ENCODE measurements around the gene VPS4A. TPM values are rescaled to one million over a fixed set of nuclear protein-coding genes. Genes with fewer than 3 reads are reported as not detected.

The VPS4A gene
- total and polyA plus RNA-seq, 4 donors = 13.3 to 15.7 (median 14.5) TPM

DNA sequence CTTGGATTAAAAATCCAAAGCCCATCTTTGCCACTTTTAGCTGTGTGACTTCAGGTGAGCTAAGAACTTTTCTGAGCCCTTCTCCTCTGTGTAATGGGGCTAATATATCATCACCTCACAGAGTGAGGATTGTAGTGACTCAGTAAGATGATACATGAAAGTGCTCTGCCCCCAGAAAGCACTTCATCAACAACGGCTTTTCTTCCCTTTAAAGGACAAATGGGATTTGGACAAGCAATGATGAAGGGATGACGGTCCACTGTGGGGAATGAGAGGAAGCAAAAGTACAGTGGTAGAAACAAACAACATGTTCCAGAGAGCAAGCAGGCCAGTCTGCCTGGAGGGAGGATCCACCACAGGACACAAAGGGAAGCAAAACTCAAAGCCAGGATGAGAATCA, 54.8 kb downstream of the VPS4A start:
- no peaks in the 10 kb centered on the region for H3K27me3 ChIP-seq (ENCODE audit: control insufficient read depth in 4 of 4, insufficient read depth in 4 of 4, low read length in 3 of 4)
- no peaks in the 10 kb centered on the region for H3K9me3 ChIP-seq (ENCODE audit: control insufficient read depth in 4 of 4, low read length in 3 of 4)
- H3K4me1 ChIP-seq (ENCODE audit: control insufficient read depth in 4 of 4, insufficient read depth in 4 of 4, low read length in 3 of 4) = no peaks in the 10 kb centered on the region
- no peak for DNase-seq (ENCODE audit: low spot score)
- no peak overlapping the region for H3K9ac ChIP-seq (ENCODE audit: low read depth in 1 of 2, low read length in 2 of 2)
- TF ChIP-seq JUND (IDR thresholded peaks at IDR 0.05) = no peak
- TF ChIP-seq FOXA1 (IDR thresholded peaks at IDR 0.05) = no peak
- no peak overlapping the region for H3K4me3 ChIP-seq (ENCODE audit: low read depth in 1 of 3, low read length in 3 of 3)
- no peak overlapping the region for H3K27ac ChIP-seq (ENCODE audit: low read depth in 1 of 2, low read length in 2 of 2)
- 94% methylated on average over 2 of the region's 2 CpGs for WGBS
- H3K36me3 ChIP-seq (ENCODE audit: control insufficient read depth in 4 of 4, insufficient read depth in 3 of 4, low read depth in 1 of 4, low read length in 3 of 4) = peaks cover 10 to 59% (median 46%) of the 10 kb centered on the region in 4 donors

DNA sequence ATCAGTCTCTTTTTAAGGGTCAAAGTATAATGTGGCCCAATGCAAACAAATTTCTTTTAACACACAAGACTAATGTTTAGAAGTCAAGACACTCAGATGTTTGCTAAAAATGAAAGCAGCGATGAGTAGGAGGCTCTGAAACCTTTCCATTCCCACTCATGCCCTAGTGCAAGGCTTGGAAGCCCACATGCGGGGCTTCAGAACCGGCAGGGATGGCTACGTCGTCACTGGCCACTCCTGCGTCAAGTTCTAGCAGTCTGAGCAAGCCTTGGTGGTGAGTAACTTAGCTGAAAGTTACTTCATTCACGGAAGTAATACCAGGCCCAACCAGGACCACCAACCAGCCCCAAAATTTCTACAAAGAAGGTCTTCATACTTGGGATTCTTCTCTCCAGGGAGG, 55.3 kb downstream of the VPS4A start:
- no peaks in the 10 kb centered on the region for H3K4me1 ChIP-seq (ENCODE audit: control insufficient read depth in 4 of 4, insufficient read depth in 4 of 4, low read length in 3 of 4)
- H3K9ac ChIP-seq (ENCODE audit: low read depth in 1 of 2, low read length in 2 of 2) = no peak overlapping the region
- TF ChIP-seq FOXA2 (IDR thresholded peaks at IDR 0.05) (no peak), SP1 (IDR thresholded peaks at IDR 0.05) (no peak), REST (IDR thresholded peaks at IDR 0.05) (no peak), YY1 (IDR thresholded peaks at IDR 0.05) (no peak), GABPA (IDR thresholded peaks at IDR 0.05 in 1 of 2, conservative IDR thresholded peaks at IDR 0.05 in 1 of 2) (no peak), TAF1 (conservative IDR thresholded peaks at IDR 0.05) (no peak), EGR1 (IDR thresholded peaks at IDR 0.05; ENCODE audit: low read depth in 2 of 2) (no peak)
- TF ChIP-seq, protein P1, sequence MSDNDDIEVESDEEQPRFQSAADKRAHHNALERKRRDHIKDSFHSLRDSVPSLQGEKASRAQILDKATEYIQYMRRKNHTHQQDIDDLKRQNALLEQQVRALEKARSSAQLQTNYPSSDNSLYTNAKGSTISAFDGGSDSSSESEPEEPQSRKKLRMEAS (IDR thresholded peaks at IDR 0.05) = no peak
- TF ChIP-seq, protein P2, sequence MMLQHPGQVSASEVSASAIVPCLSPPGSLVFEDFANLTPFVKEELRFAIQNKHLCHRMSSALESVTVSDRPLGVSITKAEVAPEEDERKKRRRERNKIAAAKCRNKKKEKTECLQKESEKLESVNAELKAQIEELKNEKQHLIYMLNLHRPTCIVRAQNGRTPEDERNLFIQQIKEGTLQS (IDR thresholded peaks at IDR 0.05) = no peak
- H3K36me3 ChIP-seq (ENCODE audit: control insufficient read depth in 4 of 4, insufficient read depth in 3 of 4, low read depth in 1 of 4, low read length in 3 of 4) = peaks cover 10 to 58% (median 44%) of the 10 kb centered on the region in 4 donors
- no peaks in the 10 kb centered on the region for H3K9me3 ChIP-seq (ENCODE audit: control insufficient read depth in 4 of 4, low read length in 3 of 4)
- 95% methylated on average over 7 of the region's 7 CpGs for WGBS
- H3K27me3 ChIP-seq (ENCODE audit: control insufficient read depth in 4 of 4, insufficient read depth in 4 of 4, low read length in 3 of 4) = no peaks in the 10 kb centered on the region
- DNase-seq (ENCODE audit: low spot score) = no peak
- H3K4me3 ChIP-seq (ENCODE audit: low read depth in 1 of 3, low read length in 3 of 3) = no peak overlapping the region
- no peak overlapping the region for H3K27ac ChIP-seq (ENCODE audit: low read depth in 1 of 2, low read length in 2 of 2)

DNA sequence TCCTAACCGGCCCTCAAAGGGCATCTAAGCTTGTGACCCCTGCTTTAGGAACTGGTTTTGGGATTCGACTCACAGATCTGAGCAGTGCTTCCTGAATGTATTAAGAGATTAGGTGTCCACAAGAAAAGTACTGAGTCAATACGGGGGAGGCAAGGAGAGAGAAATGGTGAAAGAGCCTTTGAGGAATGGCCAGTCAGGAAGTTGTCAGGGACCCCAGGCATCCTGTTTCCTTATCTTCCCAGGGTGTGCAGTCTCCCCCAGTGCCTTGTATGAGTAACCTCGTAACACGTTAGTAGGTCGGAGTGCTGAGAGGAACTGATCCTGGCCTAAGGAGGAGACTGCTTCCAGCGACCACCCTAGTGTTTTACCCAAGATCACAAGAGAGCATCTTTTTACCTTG, 56.8 kb downstream of the VPS4A start:
- H3K4me1 ChIP-seq (ENCODE audit: control insufficient read depth in 4 of 4, insufficient read depth in 4 of 4, low read length in 3 of 4) = peaks cover 0 to 4% (median 3%) of the 10 kb centered on the region in 4 donors
- no peak for TF ChIP-seq SP1 (IDR thresholded peaks at IDR 0.05)
- TF ChIP-seq FOXA2 (IDR thresholded peaks at IDR 0.05) = no peak
- no peak for TF ChIP-seq REST (IDR thresholded peaks at IDR 0.05)
- no peak for TF ChIP-seq HNF4A (conservative IDR thresholded peaks at IDR 0.05)
- TF ChIP-seq, protein P1 (IDR thresholded peaks at IDR 0.05) = no peak
- no peak for TF ChIP-seq NR2F2 (IDR thresholded peaks at IDR 0.05)
- TF ChIP-seq TAF1 (conservative IDR thresholded peaks at IDR 0.05) = no peak
- no peak for TF ChIP-seq YY1 (IDR thresholded peaks at IDR 0.05)
- TF ChIP-seq RXRA (IDR thresholded peaks at IDR 0.05) = no peak
- TF ChIP-seq, protein P2 (IDR thresholded peaks at IDR 0.05) = no peak
- no peak for TF ChIP-seq EGR1 (IDR thresholded peaks at IDR 0.05; ENCODE audit: low read depth in 2 of 2)
- TF ChIP-seq ZBTB33 (IDR thresholded peaks at IDR 0.05) = no peak
- no peak for TF ChIP-seq FOXA1 (IDR thresholded peaks at IDR 0.05)

More for the DNA sequence above, 56.8 kb downstream of the VPS4A start:
- no peak overlapping the region for H3K27ac ChIP-seq (ENCODE audit: low read depth in 1 of 2, low read length in 2 of 2)
- no peaks in the 10 kb centered on the region for H3K9me3 ChIP-seq (ENCODE audit: control insufficient read depth in 4 of 4, low read length in 3 of 4)
- no peak overlapping the region for H3K9ac ChIP-seq (ENCODE audit: low read depth in 1 of 2, low read length in 2 of 2)
- no peak for DNase-seq (ENCODE audit: low spot score)
- peaks cover 10 to 55% (median 49%) of the 10 kb centered on the region in 4 donors for H3K36me3 ChIP-seq (ENCODE audit: control insufficient read depth in 4 of 4, insufficient read depth in 3 of 4, low read depth in 1 of 4, low read length in 3 of 4)
- no peaks in the 10 kb centered on the region for H3K27me3 ChIP-seq (ENCODE audit: control insufficient read depth in 4 of 4, insufficient read depth in 4 of 4, low read length in 3 of 4)
- WGBS = 81% methylated on average over 7 of the region's 7 CpGs
- no peak overlapping the region for H3K4me3 ChIP-seq (ENCODE audit: low read depth in 1 of 3, low read length in 3 of 3)

All from liver (tissue), 9 donors.